PC-9 (cell line): Measurements from ENCODE around the gene PLAGL2. TPM values are rescaled to one million over a fixed set of nuclear protein-coding genes. Genes with fewer than 3 reads are reported as not detected.

Experiments
- BruUV-seq: library from RNA; stranded (reverse); fragments of 400-500 nt; replicated peaks from 2 replicates; lab custom pipeline; 2021; lab: Mats Ljungman, UMichigan
- CTCF ChIA-PET: fragments of 300-600 bp; sonication (Branson Sonifier 250); formaldehyde crosslinking; loops from one replicate; lab custom pipeline; 2022; ENCODE audit warnings: antibody characterized with exemption; lab: Charles Lee
- POLR2A ChIA-PET: fragments of 300-600 bp; sonication (Branson Sonifier 250); formaldehyde crosslinking; loops from one replicate; lab custom pipeline; 2022; ENCODE audit warnings: antibody characterized with exemption; ENCODE audit not compliant: unreplicated experiment; lab: Charles Lee
- DNase-seq, 2 experiments: peaks; one replicate each; pipeline versions ENCODE4 v3.0.0 to v3.0.0-alpha.2; 2015 to 2022; ENCODE audit warnings: mixed read lengths in 1 of 2
- H2AFZ ChIP-seq: fragments of 200-600 bp; sonication (generic); 2 replicates; pipeline ENCODE4 v1.8.1; 2017; ENCODE audit warnings: antibody characterized with exemption
- H3F3A ChIP-seq: fragments of 200-600 bp; sonication (generic); 2 replicates; pipeline ENCODE4 v1.8.1; 2017; ENCODE audit warnings: antibody characterized with exemption, mild to moderate bottlenecking, low read depth; ENCODE audit not compliant: insufficient read depth
- H3K27ac ChIP-seq: fragments of 200-600 bp; sonication (generic); 2 replicates; pipeline ENCODE4 v1.6.1; 2016; ENCODE audit warnings: mixed run types
- H3K27me3 ChIP-seq: fragments of 200-600 bp; sonication (generic); 2 replicates; pipeline ENCODE4 v1.6.1; 2016; ENCODE audit warnings: low read depth, mixed run types; ENCODE audit not compliant: insufficient read depth
- H3K36me3 ChIP-seq: fragments of 200-600 bp; sonication (generic); 2 replicates; pipeline ENCODE4 v1.6.1; 2016; ENCODE audit warnings: low read depth, mixed run types
- H3K4me1 ChIP-seq: fragments of 200-600 bp; sonication (generic); replicated peaks from 2 replicates; pipeline ENCODE4 v1.6.1; 2016; ENCODE audit warnings: mixed run types; ENCODE audit not compliant: insufficient read depth
- H3K4me2 ChIP-seq: fragments of 200-600 bp; sonication (generic); 2 replicates; pipeline ENCODE4 v1.6.1; 2017; ENCODE audit warnings: mixed run types
- H3K4me3 ChIP-seq: fragments of 200-600 bp; sonication (generic); 2 replicates; pipeline ENCODE4 v1.6.1; 2016; ENCODE audit warnings: mixed run types
- H3K79me2 ChIP-seq: fragments of 200-600 bp; sonication (generic); 2 replicates; pipeline ENCODE4 v1.6.1; 2017; ENCODE audit warnings: low read depth, mixed run types
- H3K9me2 ChIP-seq: fragments of 200-600 bp; sonication (generic); 2 replicates; pipeline ENCODE4 v1.8.1; 2017; ENCODE audit warnings: mild to moderate bottlenecking; ENCODE audit not compliant: insufficient read depth
- H3K9me3 ChIP-seq: fragments of 200-600 bp; sonication (generic); 2 replicates; pipeline ENCODE4 v1.8.1; 2016; ENCODE audit warnings: low read depth; ENCODE audit not compliant: insufficient read depth
- H4K20me1 ChIP-seq: fragments of 200-600 bp; sonication (generic); 2 replicates; pipeline ENCODE4 v1.8.1; 2017; ENCODE audit not compliant: insufficient read depth
- EZH2 ChIP-seq: fragments of 200-600 bp; sonication (generic); IDR thresholded peaks from 2 replicates; pipeline ENCODE4 v1.8.0; 2017; ENCODE audit warnings: antibody characterized with exemption, low read depth
- intact Hi-C: fragments of 100-400 bp; cut with micrococcal nuclease; formaldehyde crosslinking; loops from one replicate; pipeline ENCODE4 v1.10.0; 2022; ENCODE audit not compliant: unreplicated experiment
- total RNA-seq: library from RNA; stranded (reverse); gene quantifications from 2 replicates; pipeline ENCODE4 v1.2.3, GENCODE V29; 2021
- TF ChIP-seq, protein P1 (sequence below): fragments of 200-600 bp; sonication (generic); conservative IDR thresholded peaks from 2 replicates; pipeline ENCODE4 v1.6.1; 2017; ENCODE audit warnings: mixed run types, antibody characterized with exemption, mild to moderate bottlenecking, moderate library complexity

PLAGL2 gene
- total RNA-seq, 1 experiment from 2014 or later = 23.8 TPM

DNA sequence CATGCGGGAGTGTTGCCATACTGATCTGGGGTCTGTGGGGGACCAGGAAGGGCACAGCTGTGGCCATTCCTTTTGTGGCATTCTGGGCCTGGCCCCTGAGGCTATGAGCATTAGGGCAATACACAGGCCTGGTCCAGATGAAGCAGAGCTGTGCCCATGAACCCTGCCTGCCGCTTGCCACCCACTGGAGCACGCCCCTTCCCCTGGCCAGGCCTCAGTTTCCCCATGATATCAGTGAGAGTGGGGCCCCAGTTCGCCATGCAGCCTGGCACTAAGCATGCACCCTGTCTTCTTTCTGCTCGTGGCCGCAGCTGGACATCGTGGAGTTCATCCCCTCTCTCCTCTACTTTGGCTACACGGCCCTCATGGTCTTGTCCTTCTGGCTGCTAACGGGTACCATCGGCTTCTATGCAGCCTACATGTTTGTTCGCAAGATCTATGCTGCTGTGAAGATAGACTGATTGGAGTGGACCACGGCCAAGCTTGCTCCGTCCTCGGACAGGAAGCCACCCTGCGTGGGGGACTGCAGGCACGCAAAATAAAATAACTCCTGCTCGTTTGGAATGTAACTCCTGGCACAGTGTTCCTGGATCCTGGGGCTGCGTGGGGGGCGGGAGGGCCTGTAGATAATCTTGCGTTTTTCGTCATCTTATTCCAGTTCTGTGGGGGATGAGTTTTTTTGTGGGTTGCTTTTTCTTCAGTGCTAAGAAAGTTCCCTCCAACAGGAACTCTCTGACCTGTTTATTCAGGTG lies 42.4 kb downstream of the PLAGL2 start:
- ChIA-PET CTCF (no interaction called here), POLR2A (no interaction called here)
- intact Hi-C loops = no loop called here
- H3K4me1 ChIP-seq = no peaks in the 10 kb centered on the region
- H3K4me2 ChIP-seq = no peak overlapping the region
- no peaks in the 10 kb centered on the region for H3K79me2 ChIP-seq
- DNase-seq = no peak
- H3K4me3 ChIP-seq = no peak overlapping the region
- TF ChIP-seq, protein P1, sequence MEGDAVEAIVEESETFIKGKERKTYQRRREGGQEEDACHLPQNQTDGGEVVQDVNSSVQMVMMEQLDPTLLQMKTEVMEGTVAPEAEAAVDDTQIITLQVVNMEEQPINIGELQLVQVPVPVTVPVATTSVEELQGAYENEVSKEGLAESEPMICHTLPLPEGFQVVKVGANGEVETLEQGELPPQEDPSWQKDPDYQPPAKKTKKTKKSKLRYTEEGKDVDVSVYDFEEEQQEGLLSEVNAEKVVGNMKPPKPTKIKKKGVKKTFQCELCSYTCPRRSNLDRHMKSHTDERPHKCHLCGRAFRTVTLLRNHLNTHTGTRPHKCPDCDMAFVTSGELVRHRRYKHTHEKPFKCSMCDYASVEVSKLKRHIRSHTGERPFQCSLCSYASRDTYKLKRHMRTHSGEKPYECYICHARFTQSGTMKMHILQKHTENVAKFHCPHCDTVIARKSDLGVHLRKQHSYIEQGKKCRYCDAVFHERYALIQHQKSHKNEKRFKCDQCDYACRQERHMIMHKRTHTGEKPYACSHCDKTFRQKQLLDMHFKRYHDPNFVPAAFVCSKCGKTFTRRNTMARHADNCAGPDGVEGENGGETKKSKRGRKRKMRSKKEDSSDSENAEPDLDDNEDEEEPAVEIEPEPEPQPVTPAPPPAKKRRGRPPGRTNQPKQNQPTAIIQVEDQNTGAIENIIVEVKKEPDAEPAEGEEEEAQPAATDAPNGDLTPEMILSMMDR = no peak
- TF ChIP-seq EZH2 = no peak
- BruUV-seq = no TSS peak
- no peaks in the 10 kb centered on the region; the same call in 1 of the 2 replicates for H3F3A ChIP-seq
- no peaks in the 10 kb centered on the region for H3K9me2 ChIP-seq
- H3K9me3 ChIP-seq = no peaks in the 10 kb centered on the region
- H2AFZ ChIP-seq = no peak overlapping the region
- H3K27ac ChIP-seq = no peak overlapping the region
- H3K36me3 ChIP-seq = peaks cover 17% of the 10 kb centered on the region
- no peaks in the 10 kb centered on the region for H3K27me3 ChIP-seq
- H4K20me1 ChIP-seq = no peaks in the 10 kb centered on the region

DNA sequence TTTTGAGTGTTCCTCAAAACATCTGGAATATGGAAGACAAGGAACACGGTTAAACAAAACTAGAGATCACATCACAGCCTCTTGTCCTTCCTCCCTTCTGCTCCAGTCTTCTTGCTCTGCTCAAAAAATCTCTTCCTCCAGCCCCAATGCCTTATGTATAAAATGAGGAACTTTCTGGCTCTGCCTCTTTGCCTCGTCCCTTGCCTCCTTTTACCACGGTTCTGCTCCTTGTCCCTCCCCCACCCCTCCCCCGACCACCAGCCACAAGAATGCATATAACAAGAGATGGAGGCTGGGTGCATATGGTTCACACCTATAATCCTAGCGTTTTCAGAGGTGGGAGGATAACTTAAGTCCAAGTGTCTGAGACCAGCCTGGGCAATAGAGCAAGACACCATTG lies 43.6 kb downstream of the PLAGL2 start:
- POLR2A ChIA-PET = no interaction called here
- H3K9me2 ChIP-seq = no peaks in the 10 kb centered on the region
- no peaks in the 10 kb centered on the region for H3K4me1 ChIP-seq
- no peak overlapping the region for H2AFZ ChIP-seq
- no peaks in the 10 kb centered on the region for H3K27me3 ChIP-seq
- H3K4me3 ChIP-seq = no peak overlapping the region
- H3K9me3 ChIP-seq = no peaks in the 10 kb centered on the region
- no peaks in the 10 kb centered on the region for H4K20me1 ChIP-seq
- H3K27ac ChIP-seq = no peak overlapping the region
- H3F3A ChIP-seq = no peaks in the 10 kb centered on the region; the same call in 1 of the 2 replicates
- peaks cover 17% of the 10 kb centered on the region for H3K36me3 ChIP-seq
- intact Hi-C loops = no loop called here
- BruUV-seq = no TSS peak
- no peaks in the 10 kb centered on the region for H3K79me2 ChIP-seq
- CTCF ChIA-PET = no interaction called here
- H3K4me2 ChIP-seq = no peak overlapping the region
- no peak for DNase-seq
- TF ChIP-seq, protein P1 = no peak
- no peak for TF ChIP-seq EZH2

DNA sequence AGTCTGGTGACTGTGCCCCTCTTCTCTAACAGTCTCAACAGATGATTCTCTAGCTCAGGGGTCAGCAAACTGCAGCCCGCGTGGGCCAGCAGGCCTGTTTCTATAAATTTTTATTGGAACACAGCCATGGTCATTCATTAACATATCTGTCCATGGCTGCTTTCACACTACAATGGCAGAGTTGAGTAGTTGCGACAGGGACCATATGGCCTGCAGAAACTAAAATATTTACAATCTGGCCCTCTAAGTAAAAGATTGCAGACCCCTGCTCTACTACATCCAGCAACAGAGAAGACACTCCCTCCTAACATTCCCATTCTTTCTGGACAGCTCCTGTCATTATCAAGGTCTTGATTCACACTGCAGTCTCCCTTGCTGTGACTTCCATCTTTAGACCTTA lies 45.2 kb downstream of the PLAGL2 start:
- BruUV-seq = no TSS peak
- CTCF ChIA-PET = no interaction called here
- intact Hi-C loops = no loop called here

More for the DNA sequence above, 45.2 kb downstream of the PLAGL2 start:
- H3K4me1 ChIP-seq = no peaks in the 10 kb centered on the region
- H3K9me3 ChIP-seq = no peaks in the 10 kb centered on the region
- no peak overlapping the region for H3K27ac ChIP-seq
- TF ChIP-seq, protein P1 = no peak
- no peak for TF ChIP-seq EZH2
- no peaks in the 10 kb centered on the region for H3K27me3 ChIP-seq
- H3K4me2 ChIP-seq = no peak overlapping the region
- H3K4me3 ChIP-seq = no peak overlapping the region
- no peaks in the 10 kb centered on the region for H4K20me1 ChIP-seq
- no peaks in the 10 kb centered on the region; the same call in 1 of the 2 replicates for H3F3A ChIP-seq
- no peak overlapping the region for H2AFZ ChIP-seq
- H3K79me2 ChIP-seq = no peaks in the 10 kb centered on the region
- no peak for DNase-seq
- H3K36me3 ChIP-seq = peaks cover 25% of the 10 kb centered on the region
- H3K9me2 ChIP-seq = no peaks in the 10 kb centered on the region
- POLR2A ChIA-PET = no interaction called here
